Astrocyte (in vitro differentiated cells and primary cell): ENCODE results near the gene CDKN1C. TPM values are rescaled to one million over a fixed set of nuclear protein-coding genes. Genes with fewer than 3 reads are reported as not detected.

Source experiments
- DNase-seq: peaks from one replicate; pipeline ENCODE4 v3.0.0-alpha.2; 2010; ENCODE audit warnings: low read depth
- FAIRE-seq: peaks from 2 replicates; lab custom pipeline; 2011; peaks lifted over from hg19 to GRCh38; lab: Jason Lieb, UNC
- H2AFZ ChIP-seq: 2 replicates; pipeline ENCODE4 v1.6.0; 2012; ENCODE audit warnings: low read depth, low read length, inconsistent platforms
- H3K27ac ChIP-seq: 2 replicates; pipeline ENCODE4 v1.5.1; 2011; ENCODE audit warnings: low read depth, low read length, inconsistent platforms
- H3K27me3 ChIP-seq: 2 replicates; pipeline ENCODE4 v1.6.0; 2011; ENCODE audit warnings: low read length, inconsistent platforms; ENCODE audit not compliant: insufficient read depth
- H3K36me3 ChIP-seq: 2 replicates; pipeline ENCODE4 v1.5.1; 2011; ENCODE audit warnings: low read length, inconsistent platforms; ENCODE audit not compliant: insufficient read depth
- H3K4me1 ChIP-seq: 2 replicates; pipeline ENCODE4 v1.5.1; 2011; ENCODE audit warnings: low read length, inconsistent platforms; ENCODE audit not compliant: insufficient read depth
- H3K4me2 ChIP-seq: 2 replicates; pipeline ENCODE4 v1.6.0; 2012; ENCODE audit warnings: low read length, inconsistent platforms
- H3K4me3 ChIP-seq: 2 replicates; pipeline ENCODE4 v1.5.1; 2011; ENCODE audit warnings: low read depth, mild to moderate bottlenecking, low read length, inconsistent platforms; ENCODE audit not compliant: insufficient read depth
- H3K79me2 ChIP-seq: 2 replicates; pipeline ENCODE4 v1.6.0; 2012; ENCODE audit warnings: mild to moderate bottlenecking, low read length, inconsistent platforms; ENCODE audit not compliant: insufficient read depth
- H3K9ac ChIP-seq: 2 replicates; pipeline ENCODE4 v1.6.0; 2012; ENCODE audit warnings: mild to moderate bottlenecking, low read length, inconsistent platforms
- H3K9me3 ChIP-seq: 2 replicates; pipeline ENCODE4 v1.5.1; 2012; ENCODE audit warnings: low read depth, mild to moderate bottlenecking, low read length, inconsistent platforms; ENCODE audit not compliant: insufficient read depth
- H4K20me1 ChIP-seq: 2 replicates; pipeline ENCODE4 v1.6.0; 2012; ENCODE audit warnings: low read length, inconsistent platforms; ENCODE audit not compliant: insufficient read depth
- H3K27ac Mint-ChIP-seq: one replicate; pipeline ENCODE4 v1.8.0; 2021; ENCODE audit warnings: mild to moderate bottlenecking, mixed read lengths; ENCODE audit not compliant: unreplicated experiment
- H3K27me3 Mint-ChIP-seq: one replicate; pipeline ENCODE4 v1.8.0; 2021; ENCODE audit warnings: low read depth, mixed read lengths; ENCODE audit not compliant: unreplicated experiment
- H3K36me3 Mint-ChIP-seq: one replicate; pipeline ENCODE4 v1.8.0; 2021; ENCODE audit warnings: low read depth, mixed read lengths; ENCODE audit not compliant: unreplicated experiment
- H3K4me1 Mint-ChIP-seq: one replicate; pipeline ENCODE4 v1.8.0; 2021; ENCODE audit warnings: low read depth, mixed read lengths; ENCODE audit not compliant: unreplicated experiment
- H3K4me3 Mint-ChIP-seq: one replicate; pipeline ENCODE4 v1.8.0; 2021; ENCODE audit warnings: mild to moderate bottlenecking, moderate library complexity, mixed read lengths; ENCODE audit not compliant: unreplicated experiment
- H3K9me3 Mint-ChIP-seq: one replicate; pipeline ENCODE4 v1.8.0; 2021; ENCODE audit warnings: mild to moderate bottlenecking, mixed read lengths; ENCODE audit not compliant: unreplicated experiment
- CTCF ChIP-seq: IDR thresholded peaks from 2 replicates; pipeline ENCODE4 v1.5.1; 2011; ENCODE audit warnings: low read depth, mild to moderate bottlenecking, inconsistent platforms, low read length, moderate library complexity; ENCODE audit not compliant: insufficient read depth
- EZH2 ChIP-seq: IDR thresholded peaks from 2 replicates; pipeline ENCODE4 v1.6.1; 2012; ENCODE audit warnings: mild to moderate bottlenecking, low read length, inconsistent platforms; ENCODE audit not compliant: insufficient read depth
- total RNA-seq: library from RNA; stranded (reverse); gene quantifications from 2 replicates; pipeline ENCODE4 v1.2.1, GENCODE V29; 2021

Gene CDKN1C
- total RNA-seq, 1 donor from 2014 or later, result 7.5 TPM

DNA sequence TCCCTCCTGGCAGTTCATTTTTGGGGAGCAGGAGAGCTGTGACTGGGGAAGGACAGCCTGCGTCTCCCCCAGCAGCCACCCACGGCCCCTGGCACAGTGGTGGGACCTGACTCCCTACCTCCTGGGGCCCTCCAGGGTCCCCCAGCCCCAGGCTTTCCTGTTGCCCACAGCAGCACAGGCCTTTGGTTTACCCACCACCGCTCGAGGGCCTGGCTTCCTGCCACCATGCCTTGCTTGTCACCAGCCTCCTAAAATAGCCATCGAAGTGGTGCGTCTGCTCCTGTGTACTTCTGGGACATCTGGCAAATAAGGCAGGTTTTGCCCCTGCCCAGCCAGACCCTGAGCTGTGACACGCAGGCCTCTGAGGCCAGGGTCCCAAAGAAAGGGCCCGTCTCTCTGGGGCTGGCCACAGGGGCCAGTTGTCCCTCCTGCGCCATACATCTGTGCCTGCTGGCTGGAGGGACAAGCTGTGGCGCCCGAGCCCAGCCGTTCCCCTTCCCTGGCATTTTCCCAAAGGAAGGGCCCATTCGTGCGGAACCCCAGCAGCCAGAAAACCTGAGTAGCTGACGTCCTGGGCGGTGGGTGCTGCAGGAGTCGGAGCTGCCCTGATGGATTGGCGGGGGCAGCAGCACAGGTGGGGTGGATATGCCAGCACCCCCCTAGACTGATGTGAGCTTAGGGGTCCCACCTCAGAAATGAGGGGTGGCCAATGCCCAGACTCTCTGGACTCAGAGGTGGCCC lies 29.1 kb upstream of the CDKN1C start:
- Mint-ChIP-seq H3K36me3 (no peaks in the 10 kb centered on the region), H3K27me3 (peaks cover 3% of the 10 kb centered on the region), H3K4me1 (peaks cover 8% of the 10 kb centered on the region), H3K9me3 (no peaks in the 10 kb centered on the region), H3K4me3 (no peak overlapping the region), H3K27ac (no peak overlapping the region)
- Histone ChIP-seq H3K27me3 (no peaks in the 10 kb centered on the region), H3K36me3 (no peaks in the 10 kb centered on the region), H3K9me3 (no peaks in the 10 kb centered on the region), H3K4me1 (peaks cover 23% of the 10 kb centered on the region), H3K4me2 (no peak overlapping the region), H3K27ac (no peak overlapping the region), H3K9ac (no peak overlapping the region), H3K79me2 (no peaks in the 10 kb centered on the region), H3K4me3 (no peak overlapping the region), H4K20me1 (no peaks in the 10 kb centered on the region), H2AFZ (no peak overlapping the region)
- DNase-seq, result no peak
- FAIRE-seq, result no peak
- no peak for TF ChIP-seq CTCF
- TF ChIP-seq EZH2, result no peak

DNA sequence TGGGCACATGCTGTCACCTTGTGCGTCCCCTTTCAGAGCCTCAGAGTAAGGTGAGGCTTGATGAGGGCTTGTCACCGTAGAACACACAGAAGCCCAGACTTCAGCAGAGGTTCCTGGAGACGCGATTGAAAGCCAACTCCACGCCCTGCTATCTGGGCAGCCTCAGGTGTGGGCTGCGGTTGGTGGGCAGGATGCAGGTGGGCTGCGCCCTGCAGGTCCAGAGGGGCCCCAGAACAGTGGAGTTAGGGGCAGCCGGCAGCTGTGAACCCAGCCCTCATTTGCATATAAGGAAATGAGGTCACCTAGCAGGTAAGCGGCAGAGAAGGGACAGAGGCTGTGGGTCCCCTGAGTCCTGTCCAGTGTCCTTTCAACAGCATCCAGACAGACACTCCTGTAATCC lies 28.2 kb upstream of the CDKN1C start:
- peaks cover 8% of the 10 kb centered on the region for H3K4me1 Mint-ChIP-seq
- H3K27ac Mint-ChIP-seq, result no peak overlapping the region
- Histone ChIP-seq H3K27ac (peak overlapping the region; percentile 6), H3K79me2 (no peaks in the 10 kb centered on the region), H3K36me3 (no peaks in the 10 kb centered on the region), H3K4me1 (peaks cover 23% of the 10 kb centered on the region), H3K4me3 (no peak overlapping the region), H3K9me3 (no peaks in the 10 kb centered on the region), H4K20me1 (no peaks in the 10 kb centered on the region), H3K27me3 (peaks cover under 1% of the 10 kb centered on the region), H3K4me2 (peak overlapping the region; percentile 87), H3K9ac (no peak overlapping the region), H2AFZ (no peak overlapping the region)
- peaks cover 1% of the 10 kb centered on the region for H3K27me3 Mint-ChIP-seq
- no peaks in the 10 kb centered on the region for H3K36me3 Mint-ChIP-seq
- DNase-seq, result no peak
- TF ChIP-seq EZH2, result no peak
- TF ChIP-seq CTCF, result no peak
- no peak for FAIRE-seq
- no peak overlapping the region for H3K4me3 Mint-ChIP-seq
- H3K9me3 Mint-ChIP-seq, result no peaks in the 10 kb centered on the region

DNA sequence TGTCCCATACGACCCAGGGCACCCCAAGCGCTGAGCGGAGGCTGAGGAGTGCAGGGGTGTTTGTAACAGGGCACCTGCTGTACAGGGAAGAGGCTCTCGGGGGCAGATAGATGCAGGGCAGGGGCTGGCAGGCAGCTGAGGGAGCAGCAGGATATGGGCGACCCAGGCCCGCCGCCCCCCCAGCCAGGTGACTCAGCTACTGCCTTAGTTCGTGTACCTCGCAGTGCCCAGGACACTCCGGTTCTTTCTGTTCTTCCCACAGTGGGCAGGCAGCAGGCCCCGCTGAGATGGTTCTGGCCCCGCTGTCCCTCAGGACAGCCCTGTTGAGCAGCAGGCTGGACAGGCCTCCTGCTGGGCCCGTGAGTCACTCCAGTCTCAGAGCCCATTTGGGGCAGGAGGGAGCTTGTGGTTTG lies 27.4 kb upstream of the CDKN1C start:
- no peak for FAIRE-seq
- Histone ChIP-seq H3K9me3 (no peaks in the 10 kb centered on the region), H3K4me1 (peaks cover 23% of the 10 kb centered on the region), H3K4me2 (peak overlapping the region; percentile 87), H3K79me2 (no peaks in the 10 kb centered on the region), H2AFZ (peak overlapping the region; percentile 22), H3K27me3 (peaks cover 3% of the 10 kb centered on the region), H3K9ac (peak overlapping the region; percentile 68), H3K27ac (peak overlapping the region; percentile 68), H4K20me1 (no peaks in the 10 kb centered on the region), H3K36me3 (no peaks in the 10 kb centered on the region), H3K4me3 (peak overlapping the region; percentile 27)
- Mint-ChIP-seq H3K9me3 (no peaks in the 10 kb centered on the region), H3K27ac (peak overlapping the region; percentile 47), H3K27me3 (no peaks in the 10 kb centered on the region), H3K4me1 (peaks cover 8% of the 10 kb centered on the region), H3K36me3 (peaks cover 2% of the 10 kb centered on the region), H3K4me3 (no peak overlapping the region)
- TF ChIP-seq CTCF, result no peak
- TF ChIP-seq EZH2, result no peak
- DNase-seq, result no peak
